PFSK-1 (cell line): ENCODE measurements around the gene NCBP2L.

Experiments used
- POLR2AphosphoS5 ChIP-seq: IDR thresholded peaks from 2 replicates; pipeline ENCODE4 v1.6.1; 2012; ENCODE audit warnings: low read depth, mild to moderate bottlenecking, control low read depth, low read length, moderate library complexity
- REST ChIP-seq, 2 experiments: IDR thresholded peaks; 2 replicates each; pipeline versions ENCODE4 v1.6.1 to v1.8.0; 2011 to 2012; ENCODE audit warnings: low read depth in 2 of 2, low read length in 2 of 2, control low read depth in 1 of 2, inconsistent platforms in 1 of 2, mild to moderate bottlenecking in 1 of 2, moderate library complexity in 1 of 2; ENCODE audit not compliant: insufficient read depth in 1 of 2
- SIN3A ChIP-seq: IDR thresholded peaks from 2 replicates; pipeline ENCODE4 v1.6.1; 2012; ENCODE audit warnings: mild to moderate bottlenecking, low read length, moderate library complexity, borderline replicate concordance; ENCODE audit not compliant: insufficient read depth
- TAF1 ChIP-seq: IDR thresholded peaks from 2 replicates; pipeline ENCODE4 v1.6.1; 2012; ENCODE audit warnings: low read length, control low read depth, borderline replicate concordance; ENCODE audit not compliant: insufficient read depth

DNA sequence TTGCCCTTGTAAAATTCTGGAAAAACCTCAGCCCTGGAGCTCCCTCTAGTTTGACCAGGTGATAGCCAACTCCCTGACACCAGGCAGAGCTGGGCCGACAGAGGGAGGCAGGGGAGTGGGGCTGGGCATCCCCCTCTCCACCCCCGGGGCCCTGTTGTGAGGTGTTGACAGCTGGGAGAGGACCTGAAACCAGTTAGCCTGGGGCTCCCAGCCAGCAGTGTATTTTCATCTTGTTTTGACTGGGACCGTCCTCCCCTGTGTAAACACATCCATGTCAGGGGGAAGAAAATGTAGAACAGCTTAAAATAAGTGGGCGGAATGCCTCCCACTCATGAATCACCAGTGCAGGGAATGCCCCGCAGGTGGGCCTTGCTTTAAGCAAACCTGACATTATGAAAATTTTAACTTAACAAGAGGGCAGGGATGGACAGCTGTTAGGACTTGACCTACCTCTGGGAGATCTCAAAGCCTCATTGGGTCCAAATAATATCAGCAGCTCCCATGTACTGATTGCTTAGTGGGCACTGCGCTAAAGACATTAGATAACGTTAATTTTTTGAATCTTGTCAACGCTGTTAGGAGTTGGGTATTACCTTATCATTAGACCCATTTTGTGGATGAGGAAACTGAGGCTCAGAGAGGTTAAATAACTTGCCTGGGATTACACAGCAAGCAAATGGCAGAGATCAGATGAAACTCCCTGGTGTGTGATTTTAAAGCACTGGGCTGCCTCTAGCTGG is 47.8 kb upstream of the NCBP2L start:
- TF ChIP-seq REST (IDR thresholded peaks at IDR 0.05; ENCODE audit: insufficient read depth in 1 of 2, low read depth in 2 of 2, low read length in 2 of 2) (no peak), POLR2AphosphoS5 (no peak), TAF1 (no peak), SIN3A (no peak)
